PC-9 (cell line): ENCODE measurements around the gene SLC12A4.

Experiments
- CTCF ChIP-seq: fragments of 200-600 bp; sonication (generic); conservative IDR thresholded peaks from 2 replicates; pipeline ENCODE4 v1.6.1; 2017; ENCODE audit warnings: mixed run types, antibody characterized with exemption, mild to moderate bottlenecking, moderate library complexity
- EZH2 ChIP-seq: fragments of 200-600 bp; sonication (generic); IDR thresholded peaks from 2 replicates; pipeline ENCODE4 v1.8.0; 2017; ENCODE audit warnings: antibody characterized with exemption, low read depth

- TF ChIP-seq CTCF (peak; percentile 90), EZH2 (no peak)
Observed at GRCh38 chr16:67928561-67929364, 39.7 kb downstream of the SLC12A4 start.
